OCI-LY1 (cell line): Measurements from ENCODE around the gene STK38.

Experiments
- EZH2 ChIP-seq: fragments of 200-600 bp; sonication (generic), shearing (Covaris generic); IDR thresholded peaks from 2 replicates; pipeline ENCODE4 v1.8.0; 2017; ENCODE audit warnings: borderline replicate concordance, mixed run types, mild to moderate bottlenecking, antibody characterized with exemption, low read length, moderate library complexity, mixed read lengths
- TF ChIP-seq, protein P1 (sequence below): fragments of 200-600 bp; sonication (generic), shearing (Covaris generic); IDR thresholded peaks from 2 replicates; pipeline ENCODE4 v1.5.1; 2017; ENCODE audit warnings: mild to moderate bottlenecking, antibody characterized with exemption, low read length, moderate library complexity, mixed read lengths

DNA sequence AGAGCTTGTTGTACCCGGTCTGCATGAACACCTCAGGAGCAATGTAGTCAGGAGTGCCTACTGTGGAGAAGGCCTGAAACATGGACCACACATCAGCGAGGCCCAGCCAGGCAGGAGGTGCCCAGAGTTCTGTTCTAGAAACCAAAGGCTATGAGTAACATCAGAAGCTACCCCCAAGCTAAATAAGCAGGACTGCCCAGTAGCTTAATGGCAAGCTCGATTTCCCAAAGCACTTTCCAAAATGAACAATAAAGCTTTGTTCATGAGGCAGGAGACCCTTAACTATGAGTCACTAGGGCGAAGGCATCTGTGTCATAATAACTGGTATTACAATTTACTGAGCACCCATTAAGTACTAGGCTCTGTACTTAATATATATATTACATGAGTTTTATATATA is 47.4 kb downstream of the STK38 start:
- TF ChIP-seq, protein P1, sequence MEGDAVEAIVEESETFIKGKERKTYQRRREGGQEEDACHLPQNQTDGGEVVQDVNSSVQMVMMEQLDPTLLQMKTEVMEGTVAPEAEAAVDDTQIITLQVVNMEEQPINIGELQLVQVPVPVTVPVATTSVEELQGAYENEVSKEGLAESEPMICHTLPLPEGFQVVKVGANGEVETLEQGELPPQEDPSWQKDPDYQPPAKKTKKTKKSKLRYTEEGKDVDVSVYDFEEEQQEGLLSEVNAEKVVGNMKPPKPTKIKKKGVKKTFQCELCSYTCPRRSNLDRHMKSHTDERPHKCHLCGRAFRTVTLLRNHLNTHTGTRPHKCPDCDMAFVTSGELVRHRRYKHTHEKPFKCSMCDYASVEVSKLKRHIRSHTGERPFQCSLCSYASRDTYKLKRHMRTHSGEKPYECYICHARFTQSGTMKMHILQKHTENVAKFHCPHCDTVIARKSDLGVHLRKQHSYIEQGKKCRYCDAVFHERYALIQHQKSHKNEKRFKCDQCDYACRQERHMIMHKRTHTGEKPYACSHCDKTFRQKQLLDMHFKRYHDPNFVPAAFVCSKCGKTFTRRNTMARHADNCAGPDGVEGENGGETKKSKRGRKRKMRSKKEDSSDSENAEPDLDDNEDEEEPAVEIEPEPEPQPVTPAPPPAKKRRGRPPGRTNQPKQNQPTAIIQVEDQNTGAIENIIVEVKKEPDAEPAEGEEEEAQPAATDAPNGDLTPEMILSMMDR: no peak
- no peak for TF ChIP-seq EZH2
